Activated CD4-positive, alpha-beta T cell treated with anti-CD3 and anti-CD28 coated beads, Interleukin-2, amount 10 ng/mL, durations not matched to agents 7 days and 5 days (primary cell): ENCODE measurements around the gene RB1. TPM values are rescaled to one million over a fixed set of nuclear protein-coding genes. Genes with fewer than 3 reads are reported as not detected.
"Not testable (repeated sequence)": the region's sequence is repeated elsewhere in the genome, so short reads cannot be mapped to it uniquely, and the experiment has no call there.

Experiments
- CTCF ChIA-PET: fragments of 350-600 bp; sonication (Branson Sonifier 250); formaldehyde crosslinking; loops from one replicate; lab custom pipeline; 2021; ENCODE audit warnings: antibody characterized with exemption; lab: Charles Lee
- POLR2A ChIA-PET: fragments of 350-600 bp; sonication (Branson Sonifier 250); formaldehyde crosslinking; loops from one replicate; lab custom pipeline; 2021; ENCODE audit warnings: antibody characterized with exemption; lab: Charles Lee
- DNase-seq: peaks from one replicate; pipeline ENCODE4 v3.0.0-alpha.2; 2020
- H3K27ac Mint-ChIP-seq: one replicate; pipeline ENCODE4 v1.8.0; 2021; ENCODE audit warnings: mild to moderate bottlenecking, moderate library complexity, mixed read lengths
- H3K27me3 Mint-ChIP-seq: one replicate; pipeline ENCODE4 v1.8.0; 2021; ENCODE audit warnings: mixed read lengths
- H3K36me3 Mint-ChIP-seq: one replicate; pipeline ENCODE4 v1.8.0; 2021; ENCODE audit warnings: low read depth, mixed read lengths
- H3K4me1 Mint-ChIP-seq: one replicate; pipeline ENCODE4 v1.8.0; 2021; ENCODE audit warnings: mixed read lengths
- H3K4me3 Mint-ChIP-seq: one replicate; pipeline ENCODE4 v1.8.0; 2021; ENCODE audit warnings: mild to moderate bottlenecking, moderate library complexity, mixed read lengths
- H3K9me3 Mint-ChIP-seq: one replicate; pipeline ENCODE4 v1.8.0; 2021; ENCODE audit warnings: mixed read lengths
- total RNA-seq, 2 experiments: library from RNA; stranded (reverse); gene quantifications; one replicate each; pipeline ENCODE4 v1.2.3, GENCODE V29; 2021

RB1 gene
- total RNA-seq, 2 experiments from 2014 or later = 47.1 to 61.5 TPM

GRCh38 chr13:48426052-48426451 lies 122.5 kb downstream of the RB1 start:
- DNase-seq = no peak
- H3K4me3 Mint-ChIP-seq = no peak overlapping the region
- no peak overlapping the region for H3K27ac Mint-ChIP-seq
- peaks cover 20% of the 10 kb centered on the region for H3K9me3 Mint-ChIP-seq
- ChIA-PET CTCF (interaction anchor here (0.9 to 1.1 kb wide), 3 partner anchors 17 to 59 kb away, joined by 3 read pairs; no protein-coding TSS in a partner anchor), POLR2A (no interaction called here)
- peaks cover 38% of the 10 kb centered on the region for H3K36me3 Mint-ChIP-seq
- H3K27me3 Mint-ChIP-seq = no peaks in the 10 kb centered on the region
- H3K4me1 Mint-ChIP-seq = peaks cover 16% of the 10 kb centered on the region

GRCh38 chr13:48426755-48427298 lies 123.3 kb downstream of the RB1 start:
- CTCF ChIA-PET = interaction anchor here (0.9 to 1.1 kb wide), 3 partner anchors 16 to 59 kb away, joined by 3 read pairs; no protein-coding TSS in a partner anchor
- POLR2A ChIA-PET, H3K4me3 Mint-ChIP-seq, DNase-seq, H3K27me3 Mint-ChIP-seq, H3K27ac Mint-ChIP-seq: not testable (repeated sequence)
- Mint-ChIP-seq H3K36me3 (peaks cover 37% of the 10 kb centered on the region), H3K4me1 (peaks cover 23% of the 10 kb centered on the region), H3K9me3 (peaks cover 16% of the 10 kb centered on the region)

- peaks cover 31% of the 10 kb centered on the region for H3K36me3 Mint-ChIP-seq
- DNase-seq = no peak
- no peaks in the 10 kb centered on the region for H3K27me3 Mint-ChIP-seq
- H3K27ac Mint-ChIP-seq = no peak overlapping the region
- H3K4me3 Mint-ChIP-seq = no peak overlapping the region
- peaks cover 11% of the 10 kb centered on the region for H3K9me3 Mint-ChIP-seq
- H3K4me1 Mint-ChIP-seq = peaks cover 29% of the 10 kb centered on the region
- ChIA-PET CTCF (interaction anchor here (1.0 to 1.3 kb wide), 2 partner anchors 9 to 13 kb away, joined by 3 to 6 read pairs; no protein-coding TSS in a partner anchor), POLR2A (no interaction called here)
These were observed 125.5 kb downstream of the RB1 start for GRCh38 chr13:48429036-48429435.

- no peaks in the 10 kb centered on the region for H3K27me3 Mint-ChIP-seq
- peaks cover 32% of the 10 kb centered on the region for H3K4me1 Mint-ChIP-seq
- no peak overlapping the region for H3K27ac Mint-ChIP-seq
- no peak for DNase-seq
- ChIA-PET POLR2A (no interaction called here), CTCF (no interaction called here)
- H3K36me3 Mint-ChIP-seq = peaks cover 33% of the 10 kb centered on the region
- no peak overlapping the region for H3K4me3 Mint-ChIP-seq
- peaks cover 6% of the 10 kb centered on the region for H3K9me3 Mint-ChIP-seq
These were observed 126.3 kb downstream of the RB1 start for GRCh38 chr13:48429886-48430285.

- Mint-ChIP-seq H3K4me3 (no peak overlapping the region), H3K36me3 (peaks cover 41% of the 10 kb centered on the region), H3K4me1 (peaks cover 43% of the 10 kb centered on the region), H3K27me3 (no peaks in the 10 kb centered on the region), H3K27ac (peak overlapping the region; percentile 5), H3K9me3 (peaks cover 8% of the 10 kb centered on the region)
- DNase-seq = no peak
- ChIA-PET POLR2A (no interaction called here), CTCF (no interaction called here)
These were observed 127.9 kb downstream of the RB1 start for GRCh38 chr13:48431431-48431830.

GRCh38 chr13:48431987-48432615 lies 128.6 kb downstream of the RB1 start:
- H3K36me3 Mint-ChIP-seq = peaks cover 37% of the 10 kb centered on the region
- ChIA-PET CTCF (no interaction called here), POLR2A (no interaction called here)
- no peaks in the 10 kb centered on the region for H3K27me3 Mint-ChIP-seq
- no peak for DNase-seq
- H3K27ac Mint-ChIP-seq = no peak overlapping the region
- H3K9me3 Mint-ChIP-seq = peaks cover 3% of the 10 kb centered on the region
- no peak overlapping the region for H3K4me3 Mint-ChIP-seq
- peaks cover 49% of the 10 kb centered on the region for H3K4me1 Mint-ChIP-seq

- H3K4me1 Mint-ChIP-seq = peaks cover 44% of the 10 kb centered on the region
- CTCF ChIA-PET = no interaction called here
- H3K36me3 Mint-ChIP-seq = peaks cover 42% of the 10 kb centered on the region
- H3K27ac Mint-ChIP-seq = no peak overlapping the region
- DNase-seq = no peak
- H3K4me3 Mint-ChIP-seq = no peak overlapping the region
- H3K9me3 Mint-ChIP-seq = peaks cover 3% of the 10 kb centered on the region
- POLR2A ChIA-PET = no interaction called here
- H3K27me3 Mint-ChIP-seq = no peaks in the 10 kb centered on the region
These were observed 130.6 kb downstream of the RB1 start for GRCh38 chr13:48434200-48434599.

GRCh38 chr13:48436661-48437288 lies 133.2 kb downstream of the RB1 start:
- H3K27ac Mint-ChIP-seq = no peak overlapping the region
- ChIA-PET CTCF (interaction anchor here (0.6 to 1.1 kb wide), 3 partner anchors 20 to 245 kb away, joined by 3 to 6 read pairs (median 3); no protein-coding TSS in a partner anchor), POLR2A (no interaction called here)
- peaks cover 33% of the 10 kb centered on the region for H3K36me3 Mint-ChIP-seq
- DNase-seq = no peak
- no peak overlapping the region for H3K4me3 Mint-ChIP-seq
- peaks cover 3% of the 10 kb centered on the region for H3K9me3 Mint-ChIP-seq
- no peaks in the 10 kb centered on the region for H3K27me3 Mint-ChIP-seq
- H3K4me1 Mint-ChIP-seq = peaks cover 28% of the 10 kb centered on the region

- POLR2A ChIA-PET = no interaction called here
- Mint-ChIP-seq H3K27ac (no peak overlapping the region), H3K36me3 (peaks cover 29% of the 10 kb centered on the region), H3K4me1 (peaks cover 22% of the 10 kb centered on the region), H3K4me3 (no peak overlapping the region), H3K9me3 (peaks cover 3% of the 10 kb centered on the region), H3K27me3 (no peaks in the 10 kb centered on the region)
- CTCF ChIA-PET = interaction anchor here (1.1 kb wide), 1 partner anchor 19 kb away, joined by 3 read pairs; no protein-coding TSS in a partner anchor
- no peak for DNase-seq
These were observed 133.8 kb downstream of the RB1 start for GRCh38 chr13:48437371-48437770.

- H3K27me3 Mint-ChIP-seq = no peaks in the 10 kb centered on the region
- H3K4me1 Mint-ChIP-seq = peaks cover 22% of the 10 kb centered on the region
- ChIA-PET CTCF (interaction anchor here (0.7 to 1.1 kb wide), 3 partner anchors 17 to 159 kb away, joined by 3 to 5 read pairs (median 3); no protein-coding TSS in a partner anchor), POLR2A (no interaction called here)
- H3K9me3 Mint-ChIP-seq = no peaks in the 10 kb centered on the region
- H3K4me3 Mint-ChIP-seq = peak overlapping the region; percentile 23
- H3K36me3 Mint-ChIP-seq = peaks cover 19% of the 10 kb centered on the region
- peak overlapping the region; percentile 77 for H3K27ac Mint-ChIP-seq
- DNase-seq = peak; percentile 14
These were observed 140.1 kb downstream of the RB1 start for GRCh38 chr13:48443442-48444208.

- Mint-ChIP-seq H3K27ac (no peak overlapping the region), H3K4me1 (peaks cover 49% of the 10 kb centered on the region), H3K9me3 (peaks cover 12% of the 10 kb centered on the region), H3K27me3 (no peaks in the 10 kb centered on the region), H3K36me3 (peaks cover 39% of the 10 kb centered on the region), H3K4me3 (no peak overlapping the region)
- ChIA-PET CTCF (interaction anchor here (1.4 kb wide), 1 partner anchor 9 kb away, joined by 3 read pairs; no protein-coding TSS in a partner anchor), POLR2A (no interaction called here)
- no peak for DNase-seq
These were observed 142.9 kb downstream of the RB1 start for GRCh38 chr13:48446464-48446863.

- ChIA-PET CTCF (no interaction called here), POLR2A (no interaction called here)
- no peaks in the 10 kb centered on the region for H3K27me3 Mint-ChIP-seq
- H3K9me3 Mint-ChIP-seq = peaks cover 28% of the 10 kb centered on the region
- H3K4me3 Mint-ChIP-seq = peak overlapping the region; percentile 56
- peaks cover 56% of the 10 kb centered on the region for H3K36me3 Mint-ChIP-seq
- H3K27ac Mint-ChIP-seq = no peak overlapping the region
- no peak for DNase-seq
- H3K4me1 Mint-ChIP-seq = peaks cover 62% of the 10 kb centered on the region
These were observed 144.9 kb downstream of the RB1 start for GRCh38 chr13:48448285-48448958.
